ENCODE results near the gene LAMC2.

DNA sequence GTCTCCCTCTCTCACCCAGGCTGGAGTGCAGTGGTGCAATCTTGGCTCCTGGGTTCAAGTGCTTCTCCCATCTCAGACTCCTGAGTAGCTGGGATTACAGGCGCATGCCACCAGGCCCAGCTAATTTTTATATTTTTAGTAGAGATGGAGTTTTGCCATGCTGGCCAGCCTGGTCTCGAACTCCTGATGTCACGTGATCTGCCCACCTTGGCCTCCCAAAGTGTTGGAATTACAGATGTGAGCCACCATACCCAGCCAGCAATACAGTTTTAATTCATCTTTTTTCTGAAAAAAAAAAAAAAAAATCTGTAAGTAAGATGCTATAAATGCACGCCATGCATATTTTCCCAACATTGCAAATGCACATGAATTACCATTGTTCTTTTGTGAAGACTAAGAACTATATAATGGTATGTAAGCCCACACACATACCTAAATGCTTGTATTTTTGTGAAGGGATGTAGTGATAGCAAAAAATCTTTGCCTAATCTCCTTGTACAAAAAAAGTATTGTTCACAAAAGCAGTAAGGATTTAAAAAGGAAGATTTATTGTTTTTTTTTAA is 8.0 kb downstream of the LAMC2 start:
- TF ChIP-seq, protein P1, sequence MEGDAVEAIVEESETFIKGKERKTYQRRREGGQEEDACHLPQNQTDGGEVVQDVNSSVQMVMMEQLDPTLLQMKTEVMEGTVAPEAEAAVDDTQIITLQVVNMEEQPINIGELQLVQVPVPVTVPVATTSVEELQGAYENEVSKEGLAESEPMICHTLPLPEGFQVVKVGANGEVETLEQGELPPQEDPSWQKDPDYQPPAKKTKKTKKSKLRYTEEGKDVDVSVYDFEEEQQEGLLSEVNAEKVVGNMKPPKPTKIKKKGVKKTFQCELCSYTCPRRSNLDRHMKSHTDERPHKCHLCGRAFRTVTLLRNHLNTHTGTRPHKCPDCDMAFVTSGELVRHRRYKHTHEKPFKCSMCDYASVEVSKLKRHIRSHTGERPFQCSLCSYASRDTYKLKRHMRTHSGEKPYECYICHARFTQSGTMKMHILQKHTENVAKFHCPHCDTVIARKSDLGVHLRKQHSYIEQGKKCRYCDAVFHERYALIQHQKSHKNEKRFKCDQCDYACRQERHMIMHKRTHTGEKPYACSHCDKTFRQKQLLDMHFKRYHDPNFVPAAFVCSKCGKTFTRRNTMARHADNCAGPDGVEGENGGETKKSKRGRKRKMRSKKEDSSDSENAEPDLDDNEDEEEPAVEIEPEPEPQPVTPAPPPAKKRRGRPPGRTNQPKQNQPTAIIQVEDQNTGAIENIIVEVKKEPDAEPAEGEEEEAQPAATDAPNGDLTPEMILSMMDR (IDR thresholded peaks at IDR 0.05): no peak
- TF ChIP-seq POLR2A (IDR thresholded peaks at IDR 0.05) (no peak), POLR2AphosphoS5 (IDR thresholded peaks at IDR 0.05; ENCODE audit: insufficient read depth in 1 of 2, low read depth in 1 of 2) (no peak)

All from vagina (tissue), 2 donors.